IMR-90 (cell line): ENCODE data around the gene ANKLE2.

Experiments
- CTCF ChIP-seq: conservative IDR thresholded peaks from 2 replicates; pipeline ENCODE4 v1.5.1; 2012; ENCODE audit warnings: mild to moderate bottlenecking, low read depth, low read length, improper control_type of control experiment
- NFE2L2 ChIP-seq: fragments of 150-350 bp; IDR thresholded peaks from 2 replicates; pipeline ENCODE4 v1.6.1; 2016; ENCODE audit warnings: low read depth, mild to moderate bottlenecking, low read length
- POLR2A ChIP-seq: IDR thresholded peaks from 2 replicates; pipeline ENCODE4 v1.6.1; 2012; ENCODE audit warnings: mild to moderate bottlenecking, low read depth, low read length
- RFX5 ChIP-seq: IDR thresholded peaks from 2 replicates; pipeline ENCODE4 v1.8.0; 2012; ENCODE audit warnings: low read depth, mild to moderate bottlenecking, low read length, moderate library complexity

GRCh38 chr12:132711080-132711843, 50.4 kb downstream of the ANKLE2 start:
- TF ChIP-seq NFE2L2 (no peak), CTCF (no peak), RFX5 (no peak), POLR2A (no peak)
